H1 (cell line): ENCODE data around the gene PRKCA. TPM values are rescaled to one million over a fixed set of nuclear protein-coding genes. Genes with fewer than 3 reads are reported as not detected.

Experiments used
- CTCF ChIA-PET: fragments of 300-600 bp; sonication (Branson Sonifier 250); formaldehyde crosslinking; loops from one replicate; lab custom pipeline; 2021; ENCODE audit not compliant: partially characterized antibody; lab: Charles Lee
- POLR2A ChIA-PET: fragments of 300-600 bp; sonication (Branson Sonifier 250); formaldehyde crosslinking; loops from one replicate; lab custom pipeline; 2021; ENCODE audit warnings: inconsistent platforms; ENCODE audit not compliant: partially characterized antibody; lab: Charles Lee
- DNase-seq, 2 experiments: peaks; one replicate each; pipeline versions ENCODE4 v3.0.0 to v3.0.0-alpha.2; 2010 to 2022; ENCODE audit warnings: low spot score in 2 of 2, low read depth in 1 of 2, mixed read lengths in 1 of 2
- FAIRE-seq: peaks from 2 replicates; lab custom pipeline; 2011; peaks lifted over from hg19 to GRCh38; lab: Jason Lieb, UNC
- H2AFZ ChIP-seq: 2 replicates; pipeline ENCODE4 v1.8.1; 2012; ENCODE audit warnings: low read length, inconsistent platforms
- H2AK5ac ChIP-seq: 2 replicates; pipeline ENCODE4 v1.6.1; 2013; ENCODE audit warnings: low read depth, low read length
- H2BK120ac ChIP-seq: replicated peaks from 2 replicates; pipeline ENCODE3; 2013; ENCODE audit warnings: low read depth, low read length, inconsistent platforms
- H2BK12ac ChIP-seq: 2 replicates; pipeline ENCODE4 v1.6.1; 2013; ENCODE audit warnings: low read depth, low read length
- H2BK15ac ChIP-seq: 2 replicates; pipeline ENCODE4 v1.6.1; 2013; ENCODE audit warnings: low read length
- H2BK20ac ChIP-seq: 2 replicates; pipeline ENCODE4 v1.6.1; 2013; ENCODE audit warnings: low read length
- H2BK5ac ChIP-seq: 2 replicates; pipeline ENCODE4 v1.6.1; 2013; ENCODE audit warnings: low read depth, low read length
- H3K14ac ChIP-seq: 2 replicates; pipeline ENCODE4 v1.6.1; 2013; ENCODE audit warnings: inconsistent platforms; ENCODE audit not compliant: insufficient read length
- H3K18ac ChIP-seq: 2 replicates; pipeline ENCODE4 v1.6.1; 2013; ENCODE audit warnings: low read length; ENCODE audit errors: extremely low read depth
- H3K23ac ChIP-seq: 2 replicates; pipeline ENCODE4 v1.6.1; 2013; ENCODE audit warnings: inconsistent platforms; ENCODE audit not compliant: insufficient read length
- H3K23me2 ChIP-seq: 2 replicates; pipeline ENCODE4 v1.6.1; 2013; ENCODE audit warnings: low read depth, low read length
- H3K27ac ChIP-seq: 2 replicates; pipeline ENCODE4 v1.6.1; 2011; ENCODE audit warnings: low read depth, low read length, inconsistent platforms
- H3K27me3 ChIP-seq, 4 experiments: replicated peaks in 1 of 4; 1 replicate in 1 of 4; 2 replicates in 3 of 4; pipeline versions ENCODE4 v1.6.1 to v1.8.1; 2011 to 2013; ENCODE audit warnings: low read length in 3 of 4, mild to moderate bottlenecking in 3 of 4, inconsistent platforms in 2 of 4, mixed read lengths in 2 of 4, moderate library complexity in 1 of 4; ENCODE audit not compliant: control insufficient read depth in 3 of 4, insufficient read depth in 3 of 4; ENCODE audit errors: extremely low read depth in 1 of 4
- H3K36me3 ChIP-seq, 4 experiments: 2 replicates each; pipeline versions ENCODE4 v1.6.1 to v1.8.1; 2011 to 2013; ENCODE audit warnings: mild to moderate bottlenecking in 4 of 4, low read length in 3 of 4, moderate library complexity in 2 of 4, control low read depth in 1 of 4, inconsistent platforms in 1 of 4; ENCODE audit not compliant: insufficient read depth in 4 of 4, control insufficient read depth in 2 of 4
- H3K4ac ChIP-seq: replicated peaks from 2 replicates; pipeline ENCODE3; 2013; ENCODE audit warnings: low read length, low read depth, mixed read lengths, inconsistent platforms; ENCODE audit not compliant: insufficient read length
- H3K4me1 ChIP-seq, 4 experiments: replicated peaks in 1 of 4; 1 replicate in 1 of 4; 2 replicates in 3 of 4; pipeline versions ENCODE4 v1.6.1 to v1.8.1; 2011 to 2013; ENCODE audit warnings: low read length in 3 of 4, inconsistent platforms in 2 of 4, mixed read lengths in 1 of 4; ENCODE audit not compliant: insufficient read depth in 4 of 4, control insufficient read depth in 3 of 4
- H3K4me2 ChIP-seq, 2 experiments: 2 replicates each; pipeline versions ENCODE4 v1.6.1 to v1.8.1; 2011 to 2013; ENCODE audit warnings: low read depth in 2 of 2, low read length in 2 of 2, control low read depth in 1 of 2, inconsistent platforms in 1 of 2, mild to moderate bottlenecking in 1 of 2; ENCODE audit not compliant: insufficient read depth in 1 of 2
- H3K4me3 ChIP-seq, 4 experiments: fragments of 200-600, 300-600 bp in 1 of 4; sonication (generic), shearing (Covaris generic), sonication (Bioruptor Twin) in 1 of 4; 2 replicates each; pipeline versions ENCODE4 v1.5.1 to v1.8.1; 2011 to 2016; ENCODE audit warnings: low read length in 4 of 4, low read depth in 3 of 4, control low read depth in 2 of 4, inconsistent platforms in 2 of 4, mild to moderate bottlenecking in 2 of 4, mixed read lengths in 1 of 4, moderate library complexity in 1 of 4; ENCODE audit not compliant: insufficient read depth in 2 of 4; ENCODE audit errors: extremely low read depth in 1 of 4
- H3K56ac ChIP-seq: replicated peaks from 2 replicates; pipeline ENCODE3; 2013; ENCODE audit warnings: low read depth, mild to moderate bottlenecking, mixed read lengths, low read length, inconsistent platforms; ENCODE audit not compliant: insufficient read length
- H3K79me1 ChIP-seq: 2 replicates; pipeline ENCODE4 v1.6.1; 2013; ENCODE audit warnings: low read depth, low read length, control low read depth
- H3K79me2 ChIP-seq, 2 experiments: 2 replicates each; pipeline versions ENCODE4 v1.6.1 to v1.8.1; 2012 to 2013; ENCODE audit warnings: low read length in 2 of 2, mild to moderate bottlenecking in 2 of 2, inconsistent platforms in 1 of 2; ENCODE audit not compliant: insufficient read depth in 2 of 2, control insufficient read depth in 1 of 2
- H3K9ac ChIP-seq, 4 experiments: replicated peaks in 1 of 4; 1 replicate in 1 of 4; 2 replicates in 3 of 4; pipeline versions ENCODE4 v1.6.1 to v1.8.1; 2011 to 2013; ENCODE audit warnings: low read depth in 3 of 4, low read length in 3 of 4, control low read depth in 2 of 4, mild to moderate bottlenecking in 2 of 4, moderate library complexity in 2 of 4, inconsistent platforms in 1 of 4; ENCODE audit errors: extremely low read depth in 1 of 4
- H3K9me3 ChIP-seq, 2 experiments: 2 replicates each; pipeline versions ENCODE4 v1.6.1 to v1.8.1; 2012 to 2013; ENCODE audit warnings: mild to moderate bottlenecking in 2 of 2, moderate library complexity in 2 of 2, control low read depth in 1 of 2, inconsistent platforms in 1 of 2, low read depth in 1 of 2, low read length in 1 of 2, mixed read lengths in 1 of 2; ENCODE audit not compliant: insufficient read depth in 2 of 2
- H4K20me1 ChIP-seq, 2 experiments: replicated peaks in 1 of 2; 2 replicates each; pipeline versions ENCODE3 to v1.8.1; 2011 to 2013; ENCODE audit warnings: inconsistent platforms in 2 of 2, low read length in 2 of 2, mild to moderate bottlenecking in 1 of 2; ENCODE audit not compliant: insufficient read depth in 2 of 2, control insufficient read depth in 1 of 2
- H4K5ac ChIP-seq: 2 replicates; pipeline ENCODE4 v1.6.1; 2013; ENCODE audit warnings: low read length, low read depth, mixed read lengths, inconsistent platforms; ENCODE audit not compliant: insufficient read length
- H4K8ac ChIP-seq: 2 replicates; pipeline ENCODE4 v1.8.0; 2013; ENCODE audit warnings: mild to moderate bottlenecking, moderate library complexity, low read length, inconsistent platforms; ENCODE audit not compliant: insufficient read depth; ENCODE audit errors: extremely low read depth
- H4K91ac ChIP-seq: replicated peaks from 2 replicates; pipeline ENCODE3; 2013; ENCODE audit warnings: low read length, mixed read lengths, inconsistent platforms; ENCODE audit not compliant: insufficient read length
- BCL11A ChIP-seq, 2 experiments: IDR thresholded peaks; one replicate each; pipeline ENCODE4 v1.6.1; 2011; ENCODE audit warnings: low read depth in 2 of 2, low read length in 2 of 2, mild to moderate bottlenecking in 2 of 2
- CREB1 ChIP-seq: IDR thresholded peaks from 2 replicates; pipeline ENCODE4 v1.6.1; 2012; ENCODE audit warnings: inconsistent platforms
- KDM5A ChIP-seq: fragments of 200-600 bp; IDR thresholded peaks from 2 replicates; pipeline ENCODE4 v1.7.1; 2012; ENCODE audit warnings: mild to moderate bottlenecking, low read length, inconsistent platforms, mixed read lengths
- MAFK ChIP-seq: IDR thresholded peaks from 2 replicates; pipeline ENCODE4 v1.6.1; 2012; ENCODE audit warnings: low read depth, mild to moderate bottlenecking, improper control_type of control experiment, low read length
- MAX ChIP-seq: IDR thresholded peaks from 2 replicates; pipeline ENCODE4 v1.6.1; 2012; ENCODE audit warnings: inconsistent platforms
- NANOG ChIP-seq: IDR thresholded peaks from 2 replicates; pipeline ENCODE4 v1.6.1; 2011; ENCODE audit warnings: low read length, low read depth, mild to moderate bottlenecking, inconsistent platforms; ENCODE audit not compliant: insufficient read depth, poor library complexity, severe bottlenecking
- SP4 ChIP-seq: IDR thresholded peaks from 2 replicates; pipeline ENCODE4 v1.6.1; 2012; ENCODE audit warnings: low read length, inconsistent platforms
- SRF ChIP-seq: IDR thresholded peaks from 2 replicates; pipeline ENCODE4 v1.6.1; 2011; ENCODE audit warnings: mild to moderate bottlenecking, low read depth, low read length, moderate library complexity
- WGBS, 2 experiments: shearing (Covaris generic) in 1 of 2; methylation state at CpG; one replicate each; pipeline versions ENCODE4 v1.1.6 to v1.1.7; 2013 to 2015; ENCODE audit warnings: low lambda C conversion rate in 2 of 2, mixed read lengths in 2 of 2, inconsistent platforms in 1 of 2, low coverage in 1 of 2, missing lambda C conversion rate in 1 of 2; ENCODE audit not compliant: insufficient replicate concordance in 2 of 2, insufficient coverage in 1 of 2, insufficient read length in 1 of 2; ENCODE audit errors: extremely low coverage in 1 of 2, missing lambda C conversion rate in 1 of 2; 5-methylcytosine and 5-hydroxymethylcytosine counted together
- polyA plus RNA-seq, 7 experiments: library from polyadenylated mRNA; depleted of rRNA in 3 of 7; stranded (reverse) in 5 of 7; unstranded in 2 of 7; fragments of >200 nt in 5 of 7; fragments of 200-250 nt in 2 of 7; gene quantifications; 1 replicate in 5 of 7; 2 replicates in 1 of 7; 4 replicates in 1 of 7; pipeline versions ENCODE4 v1.2.1 to v1.2.3, GENCODE V29; 2011 to 2013; ENCODE audit warnings: missing spikeins in 2 of 7, mixed read lengths in 2 of 7
- total RNA-seq: library from RNA; stranded (reverse); fragmentation: NEBNext Ultra II Directional; extraction: Animal tissue kit (Norgen Biotek cat#: 25700); gene quantifications from 2 replicates; pipeline ENCODE4 v1.2.1, GENCODE V29; 2021

The PRKCA gene
- total and polyA plus RNA-seq, 2 of the 8 experiments (the other 6 are each of a cell fraction or from before 2014, with no cell fraction given): 5.8 to 17.8 TPM

GRCh38 chr17:66345264-66345663 is 42.9 kb downstream of the PRKCA start:
- Histone ChIP-seq H3K9ac (no peak overlapping the region), H4K8ac (no peak overlapping the region), H4K5ac (no peak overlapping the region), H3K4me3 (no peak overlapping the region), H3K56ac (no peak overlapping the region), H3K4ac (no peak overlapping the region), H4K20me1 (no peaks in the 10 kb centered on the region), H3K23me2 (no peaks in the 10 kb centered on the region), H3K27ac (no peak overlapping the region), H3K9me3 (no peaks in the 10 kb centered on the region), H2BK120ac (no peak overlapping the region), H3K4me2 (no peak overlapping the region), H2AK5ac (no peak overlapping the region), H2BK12ac (no peak overlapping the region), H2BK20ac (no peak overlapping the region), H3K79me1 (no peaks in the 10 kb centered on the region; the same call in 1 of the 2 replicates), H2BK5ac (no peak overlapping the region), H3K27me3 (no peaks in the 10 kb centered on the region), H3K18ac (no peak overlapping the region), H2BK15ac (no peak overlapping the region), H3K23ac (no peak overlapping the region), H4K91ac (no peak overlapping the region), H3K14ac (no peak overlapping the region), H3K79me2 (peaks cover 0 to 20% of the 10 kb centered on the region in 2 experiments; a peak in 2 of 4 replicates), H3K36me3 (no peaks in the 10 kb centered on the region), H2AFZ (no peak overlapping the region), H3K4me1 (peaks cover 0 to 9% (median 4%) of the 10 kb centered on the region in 4 experiments; a peak in 2 of 7 replicates)
- no peak for FAIRE-seq
- ChIA-PET POLR2A (no interaction called here), CTCF (interaction anchor here (1.1 to 1.7 kb wide), 4 partner anchors 9 to 325 kb away, joined by 3 to 4 read pairs (median 4); no protein-coding TSS in a partner anchor)
- DNase-seq: no peak
- 74% methylated on average over 4 of the region's 4 CpGs; no CpG with 5 or more reads in 1 of the 2 experiments for WGBS, 2 experiments
- TF ChIP-seq SP4 (no peak), MAFK (no peak), NANOG (no peak), MAX (no peak), SRF (no peak), CREB1 (no peak), KDM5A (no peak), BCL11A (IDR thresholded peaks at IDR 0.05; ENCODE audit: low read depth in 2 of 2, low read length in 2 of 2) (no peak)
